ENCODE measurements around the gene BLTP1. TPM values are rescaled to one million over a fixed set of nuclear protein-coding genes. Genes with fewer than 3 reads are reported as not detected.
"Not testable (repeated sequence)": the region's sequence is repeated elsewhere in the genome, so short reads cannot be mapped to it uniquely, and the experiment has no call there.

Gene BLTP1, protein sequence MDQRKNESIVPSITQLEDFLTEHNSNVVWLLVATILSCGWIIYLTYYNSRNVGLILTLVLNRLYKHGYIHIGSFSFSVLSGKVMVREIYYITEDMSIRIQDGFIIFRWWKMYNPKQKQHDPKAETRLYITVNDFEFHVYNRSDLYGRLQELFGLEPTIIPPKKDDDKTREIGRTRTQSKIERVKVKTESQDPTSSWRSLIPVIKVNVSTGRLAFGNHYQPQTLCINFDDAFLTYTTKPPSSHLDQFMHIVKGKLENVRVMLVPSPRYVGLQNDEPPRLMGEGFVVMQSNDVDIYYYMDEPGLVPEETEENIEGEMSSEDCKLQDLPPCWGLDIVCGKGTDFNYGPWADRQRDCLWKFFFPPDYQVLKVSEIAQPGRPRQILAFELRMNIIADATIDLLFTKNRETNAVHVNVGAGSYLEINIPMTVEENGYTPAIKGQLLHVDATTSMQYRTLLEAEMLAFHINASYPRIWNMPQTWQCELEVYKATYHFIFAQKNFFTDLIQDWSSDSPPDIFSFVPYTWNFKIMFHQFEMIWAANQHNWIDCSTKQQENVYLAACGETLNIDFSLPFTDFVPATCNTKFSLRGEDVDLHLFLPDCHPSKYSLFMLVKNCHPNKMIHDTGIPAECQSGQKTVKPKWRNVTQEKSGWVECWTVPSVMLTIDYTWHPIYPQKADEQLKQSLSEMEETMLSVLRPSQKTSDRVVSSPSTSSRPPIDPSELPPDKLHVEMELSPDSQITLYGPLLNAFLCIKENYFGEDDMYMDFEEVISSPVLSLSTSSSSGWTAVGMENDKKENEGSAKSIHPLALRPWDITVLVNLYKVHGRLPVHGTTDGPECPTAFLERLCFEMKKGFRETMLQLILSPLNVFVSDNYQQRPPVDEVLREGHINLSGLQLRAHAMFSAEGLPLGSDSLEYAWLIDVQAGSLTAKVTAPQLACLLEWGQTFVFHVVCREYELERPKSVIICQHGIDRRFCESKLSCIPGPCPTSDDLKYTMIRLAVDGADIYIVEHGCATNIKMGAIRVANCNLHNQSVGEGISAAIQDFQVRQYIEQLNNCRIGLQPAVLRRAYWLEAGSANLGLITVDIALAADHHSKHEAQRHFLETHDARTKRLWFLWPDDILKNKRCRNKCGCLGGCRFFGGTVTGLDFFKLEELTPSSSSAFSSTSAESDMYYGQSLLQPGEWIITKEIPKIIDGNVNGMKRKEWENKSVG (N-terminal part only)
- polyA plus RNA-seq (ENCODE audit: insufficient read length in 3 of 3), result 10 to 100 TPM; 77.8 to 94.6 (median 84.9) TPM
- long read RNA-seq, donor 1, partial matches to known transcripts, result 8 of 8 reads
- long read RNA-seq, donor 1, other reads (novel, unspliced or antisense), result 0 of 8 reads
- long read RNA-seq, donor 2, partial matches to known transcripts, result 18 of 18 reads
- long read RNA-seq, donor 2, other reads (novel, unspliced or antisense), result 0 of 18 reads
- long read RNA-seq, donor 3, result 0 reads
- long read RNA-seq, donor 4, partial matches to known transcripts, result 17 of 17 reads
- long read RNA-seq, donor 4, other reads (novel, unspliced or antisense), result 0 of 17 reads
- long read RNA-seq, donor 5, partial matches to known transcripts, result 10 of 10 reads
- long read RNA-seq, donor 5, other reads (novel, unspliced or antisense), result 0 of 10 reads
- long read RNA-seq, donor 6, partial matches to known transcripts, result 12 of 12 reads
- long read RNA-seq, donor 6, other reads (novel, unspliced or antisense), result 0 of 12 reads
- long read RNA-seq, donor 7, full-length matches to known transcripts, result 1 of 1 reads
- long read RNA-seq, donor 7, partial matches to known transcripts, result 0 of 1 reads
- long read RNA-seq, donor 7, other reads (novel, unspliced or antisense), result 0 of 1 reads
- long read RNA-seq, donor 8, result 0 reads
- long read RNA-seq, donor 9, partial matches to known transcripts, result 25 of 26 reads
- long read RNA-seq, donor 9, other reads (novel, unspliced or antisense), result 0 of 26 reads
- long read RNA-seq, donor 10, partial matches to known transcripts, result 42 of 44 reads
- long read RNA-seq, donor 10, other reads (novel, unspliced or antisense), result 0 of 44 reads
- long read RNA-seq, donor 11, partial matches to known transcripts, result 0 of 1 reads
- long read RNA-seq, donor 11, other reads (novel, unspliced or antisense), result 0 of 1 reads
- long read RNA-seq, donor 12, full-length matches to known transcripts, result 2 of 34 reads
- long read RNA-seq, donor 12, partial matches to known transcripts, result 32 of 34 reads
- long read RNA-seq, donor 12, other reads (novel, unspliced or antisense), result 0 of 34 reads
- long read RNA-seq, donor 13, partial matches to known transcripts, result 27 of 27 reads
- long read RNA-seq, donor 13, other reads (novel, unspliced or antisense), result 0 of 27 reads
- long read RNA-seq, donor 14, partial matches to known transcripts, result 41 of 41 reads
- long read RNA-seq, donor 14, other reads (novel, unspliced or antisense), result 0 of 41 reads
- long read RNA-seq, donor 15, partial matches to known transcripts, result 25 of 26 reads
- long read RNA-seq, donor 15, other reads (novel, unspliced or antisense), result 0 of 26 reads
- long read RNA-seq, donor 16, partial matches to known transcripts, result 6 of 6 reads
- long read RNA-seq, donor 16, other reads (novel, unspliced or antisense), result 0 of 6 reads

DNA sequence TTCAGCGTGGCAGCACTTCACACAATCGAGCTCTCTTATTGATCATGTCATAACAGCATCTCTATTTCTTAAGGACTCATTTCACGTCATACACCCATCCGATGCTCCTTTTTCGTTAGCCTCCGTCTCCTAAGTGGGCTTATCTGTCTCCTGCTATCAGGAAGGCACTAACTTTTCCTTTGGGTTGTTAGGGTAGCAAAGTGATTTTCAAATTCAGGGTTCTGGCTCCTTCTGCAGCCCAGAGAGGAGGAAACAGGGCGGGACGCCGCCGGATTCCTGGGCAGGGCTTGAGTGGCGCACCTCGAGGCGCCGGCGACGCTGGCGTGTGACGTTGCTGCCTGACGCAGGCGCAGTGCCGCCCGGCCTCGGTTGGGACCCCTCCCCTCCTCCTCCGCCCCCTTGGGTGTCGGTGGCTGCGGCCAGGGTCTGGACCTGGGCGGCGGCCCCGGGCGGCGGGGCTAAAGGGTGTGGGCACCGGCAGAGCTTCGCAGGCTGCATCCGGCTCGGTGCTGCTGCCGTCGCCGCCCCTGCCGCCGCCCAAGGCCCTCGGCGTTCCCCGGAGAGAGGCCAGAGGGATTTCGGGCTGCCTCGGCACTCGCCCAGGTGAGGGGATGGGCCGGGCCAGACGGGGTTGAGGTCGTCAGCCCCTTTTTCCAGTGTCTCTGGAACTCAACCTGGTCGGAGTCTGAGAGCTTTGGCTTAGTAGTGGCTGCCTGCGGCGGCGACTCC is at the start of gene BLTP1:
Gene BLTP1 (plus strand): TSS at position 350 of the 729 bp plus-strand sequence. CDS start 18,317 bp downstream, outside the sequence.
- peak; percentile 89 for DNase-seq

DNA sequence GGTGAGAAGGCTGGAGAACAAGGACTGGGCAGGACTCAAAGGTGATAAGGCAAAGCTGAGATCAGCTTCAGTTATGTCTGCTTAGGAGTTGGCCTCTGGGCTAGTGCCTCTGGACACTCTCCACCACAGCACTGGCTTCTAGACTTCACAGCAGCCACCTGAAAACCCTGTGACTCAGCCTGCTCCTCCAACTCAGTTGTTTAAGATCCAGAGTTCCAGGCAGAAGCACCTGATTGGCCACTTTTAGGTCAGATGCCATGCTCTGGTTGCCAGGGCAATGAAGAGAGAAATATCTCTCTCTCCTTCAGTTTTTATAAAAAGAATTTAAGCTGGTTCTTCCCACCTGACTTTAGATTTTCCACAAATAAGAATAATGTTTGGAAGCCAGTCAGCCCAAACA is 47.9 kb upstream of the BLTP1 start:
- no peak for DNase-seq

DNA sequence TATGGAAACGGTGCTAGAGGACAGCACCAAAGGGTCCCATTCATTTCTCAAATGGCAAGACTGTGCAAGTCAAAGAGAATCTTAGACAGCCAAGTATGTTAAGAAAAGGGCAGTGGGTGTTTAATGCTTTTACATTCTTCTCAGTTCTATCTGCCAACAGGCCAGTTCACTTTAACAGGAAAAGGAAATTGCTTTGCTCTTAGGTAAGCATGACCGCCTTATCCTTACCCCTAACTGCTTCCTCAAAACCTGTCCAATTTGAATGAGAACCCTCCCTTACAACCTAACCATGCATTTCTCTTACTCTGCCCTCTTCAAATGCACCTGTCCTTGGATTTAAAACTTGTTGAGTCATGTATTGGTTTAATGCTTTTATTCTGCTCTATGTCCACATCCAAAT is 44.5 kb upstream of the BLTP1 start:
- DNase-seq, result no peak

DNA sequence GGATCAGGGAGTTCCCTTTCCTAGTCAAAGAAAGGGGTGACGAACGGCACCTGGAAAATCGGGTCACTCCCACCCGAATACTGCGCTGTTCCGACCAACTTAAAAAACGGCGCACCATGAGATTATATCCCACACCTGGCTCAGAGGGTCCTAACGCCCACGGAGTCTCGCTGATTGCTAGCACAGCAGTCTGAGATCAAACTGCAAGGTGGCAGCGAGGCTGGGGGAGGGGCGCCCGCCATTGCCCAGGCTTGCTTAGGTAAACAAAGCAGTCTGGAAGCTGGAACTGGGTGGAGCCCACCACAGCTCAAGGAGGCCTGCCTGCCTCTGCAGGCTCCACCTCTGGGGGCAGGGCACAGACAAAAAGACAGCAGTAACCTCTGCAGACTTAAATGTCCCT is 41.8 kb upstream of the BLTP1 start:
- DNase-seq, result not testable (repeated sequence)

DNA sequence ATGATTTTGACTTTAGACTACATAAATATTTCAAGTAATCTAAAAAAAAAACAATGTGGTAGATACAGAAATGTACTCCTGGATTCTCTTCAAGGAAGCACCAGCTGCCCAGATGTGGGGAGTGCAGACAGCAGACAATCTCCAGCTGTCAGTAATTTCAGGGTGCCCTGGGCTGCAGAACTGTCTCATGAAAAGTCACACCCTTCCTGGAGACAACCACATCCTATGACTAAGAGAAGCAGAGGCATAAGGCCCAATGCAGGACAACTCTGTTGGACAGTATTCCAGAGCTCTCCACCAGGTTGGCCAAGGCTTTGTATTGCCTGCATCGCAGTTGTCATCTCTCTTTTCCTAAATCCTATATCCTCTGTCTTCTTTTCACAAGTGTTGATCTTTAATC is 34.4 kb upstream of the BLTP1 start:
- DNase-seq, result no peak

DNA sequence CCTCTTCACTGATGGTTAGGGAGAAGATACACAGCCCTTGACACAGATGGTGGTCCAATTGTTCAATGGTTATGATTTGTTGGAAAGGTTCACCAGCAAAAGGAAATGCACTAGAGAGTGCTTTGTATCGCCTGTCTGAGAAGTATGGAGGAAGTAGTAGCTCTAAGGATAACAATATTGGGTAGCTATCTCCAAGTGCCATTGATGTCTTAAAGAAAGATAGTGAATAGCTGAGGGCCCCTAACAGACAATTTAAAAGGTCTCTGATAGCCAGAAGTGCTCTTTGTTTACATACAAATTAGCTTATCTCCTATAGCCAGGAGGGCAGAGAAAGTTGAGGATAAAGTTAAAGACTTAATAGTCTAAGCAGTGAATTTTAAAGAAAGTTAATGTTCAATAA is 33.9 kb upstream of the BLTP1 start:
- no peak for DNase-seq

DNA sequence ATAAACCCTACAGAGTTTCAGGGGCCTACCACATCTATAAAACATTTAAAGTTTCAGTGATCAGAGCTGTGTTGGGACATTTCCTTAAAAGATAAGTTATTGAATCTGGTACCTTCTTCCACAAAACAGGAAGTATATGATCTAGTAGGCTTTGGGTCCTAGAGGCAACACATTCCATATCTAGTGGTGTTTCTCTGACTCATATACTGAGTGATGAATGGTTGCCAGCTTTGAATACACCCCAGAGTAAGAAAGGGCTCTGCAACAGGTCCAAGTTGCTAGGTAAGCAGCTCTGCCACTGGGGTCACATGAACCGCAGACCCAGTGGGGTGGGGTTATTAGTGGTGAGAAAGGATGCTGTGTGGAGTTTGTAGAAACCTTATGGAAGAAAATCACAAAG is 32.4 kb upstream of the BLTP1 start:
- no peak for DNase-seq

DNA sequence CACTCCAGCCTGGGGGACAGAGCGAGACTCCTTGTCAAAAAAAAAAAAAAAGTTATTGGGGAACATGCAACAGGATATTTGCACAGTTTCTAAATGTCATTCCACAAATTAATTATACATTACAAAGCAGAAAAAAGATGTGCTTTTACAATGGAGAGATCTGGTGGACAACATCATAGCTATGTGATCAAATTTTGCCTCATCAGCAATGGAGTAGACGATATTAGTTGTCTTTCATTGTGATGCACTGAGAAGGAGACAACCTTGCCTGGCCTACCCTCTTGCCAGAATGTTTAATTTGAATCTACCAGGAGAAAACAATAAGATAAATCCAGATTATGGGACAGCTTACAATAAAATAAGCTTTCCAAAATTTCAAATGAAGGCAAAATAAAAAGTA is 30.5 kb upstream of the BLTP1 start:
- DNase-seq, result no peak

DNA sequence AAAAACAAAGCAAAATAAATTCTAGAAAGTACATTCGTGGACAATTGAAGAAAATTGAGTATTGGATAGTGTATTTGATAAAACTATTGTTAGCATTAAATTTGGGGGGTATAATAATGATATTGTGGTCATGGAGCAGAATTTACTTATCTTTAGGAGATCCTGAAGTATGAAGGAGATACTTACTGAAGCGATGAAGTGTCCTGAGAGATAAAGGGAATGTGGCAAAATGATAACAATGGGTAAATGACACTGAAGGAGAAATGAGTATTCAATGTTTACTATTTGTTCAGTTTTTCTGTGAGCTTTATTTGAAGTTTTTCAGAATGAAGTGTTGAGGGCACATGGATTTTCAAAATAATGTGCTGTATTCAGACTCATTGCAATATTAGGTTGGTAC is 30.0 kb upstream of the BLTP1 start:
- no peak for DNase-seq

DNA sequence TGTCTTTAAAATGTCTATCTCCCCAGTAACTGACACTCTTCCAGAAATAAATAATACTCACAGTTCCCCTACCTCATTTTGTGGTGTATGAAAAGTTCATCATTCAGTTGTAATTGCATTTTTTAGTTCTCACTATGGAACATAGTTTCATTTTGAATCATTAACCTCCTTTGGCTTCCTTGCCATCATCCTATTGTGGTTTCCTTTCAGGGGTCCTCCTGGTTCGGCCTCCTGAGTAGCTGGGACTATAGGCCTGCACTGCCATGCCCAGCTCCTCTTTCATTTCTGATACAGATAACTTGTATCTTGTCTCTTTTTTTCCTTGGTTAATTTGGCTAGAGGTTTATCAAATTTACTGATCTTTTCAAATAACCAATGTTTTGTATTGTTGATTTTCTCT is 23.1 kb upstream of the BLTP1 start:
- no peak for DNase-seq

DNA sequence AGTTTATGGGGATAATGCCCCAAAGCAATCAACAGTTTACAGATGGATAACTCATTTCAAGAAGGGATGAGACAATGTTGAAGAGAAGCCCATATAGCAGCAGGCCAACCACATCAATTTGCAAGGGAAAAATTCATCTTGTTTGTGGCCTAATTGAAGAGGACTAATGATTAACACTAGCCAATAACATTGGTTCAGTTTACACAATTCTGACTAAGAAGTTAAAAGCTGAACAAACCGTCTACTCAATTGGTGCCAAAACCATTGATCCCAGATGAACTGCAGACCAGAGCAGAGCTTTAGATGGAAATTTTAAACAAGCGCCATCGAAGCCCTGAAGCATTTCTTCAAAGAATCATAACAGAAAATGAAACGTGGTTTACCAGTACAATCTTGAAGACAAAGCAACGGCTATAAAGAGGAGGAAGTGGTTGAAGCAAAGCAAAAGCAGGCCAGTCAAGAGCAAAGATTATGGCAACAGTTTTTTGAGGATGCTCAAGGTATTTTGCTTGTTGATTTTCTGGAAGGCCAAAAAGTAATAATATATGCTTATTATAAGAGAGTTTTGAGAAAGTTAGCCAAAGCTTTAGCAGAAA is 20.5 kb upstream of the BLTP1 start:
- no peak for DNase-seq

DNA sequence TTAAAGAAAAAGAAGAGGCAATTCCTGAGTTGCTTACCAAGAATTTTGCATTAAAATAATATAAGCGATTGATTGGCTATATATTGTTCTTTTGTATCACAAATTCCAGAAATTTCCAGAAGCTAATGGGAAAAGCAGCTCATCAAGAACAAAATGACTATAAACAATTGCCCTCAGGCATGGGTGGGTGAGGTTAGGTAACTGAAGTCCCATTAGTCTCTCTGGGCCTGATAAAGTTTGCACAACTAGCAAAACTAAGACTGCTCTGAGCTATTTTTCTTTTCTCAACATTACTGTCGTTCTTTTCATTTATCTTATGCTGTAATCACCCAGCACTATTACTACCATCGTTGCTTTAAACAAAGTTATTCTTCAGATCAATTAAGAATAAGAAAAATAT is 19.2 kb upstream of the BLTP1 start:
- no peak for DNase-seq

DNA sequence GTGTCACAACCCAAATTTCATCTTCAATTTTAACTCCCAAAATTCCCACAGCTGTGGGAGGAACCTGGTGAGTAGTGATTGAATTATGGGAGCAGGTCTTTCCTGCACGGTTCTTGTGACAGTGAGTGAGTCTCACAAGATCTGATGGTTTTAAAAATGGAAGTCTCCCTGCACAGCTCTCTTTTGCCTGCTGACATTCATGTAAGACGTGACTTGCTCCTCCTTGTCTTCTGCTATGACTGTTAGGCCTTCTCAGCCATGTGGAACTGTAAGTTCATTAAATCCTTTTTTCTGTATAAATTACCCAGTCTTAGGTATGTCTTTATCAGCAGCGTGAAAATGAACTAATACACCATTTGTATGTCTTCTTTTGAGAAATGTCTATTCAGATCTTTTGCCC is 13.0 kb upstream of the BLTP1 start:
- DNase-seq, result no peak

DNA sequence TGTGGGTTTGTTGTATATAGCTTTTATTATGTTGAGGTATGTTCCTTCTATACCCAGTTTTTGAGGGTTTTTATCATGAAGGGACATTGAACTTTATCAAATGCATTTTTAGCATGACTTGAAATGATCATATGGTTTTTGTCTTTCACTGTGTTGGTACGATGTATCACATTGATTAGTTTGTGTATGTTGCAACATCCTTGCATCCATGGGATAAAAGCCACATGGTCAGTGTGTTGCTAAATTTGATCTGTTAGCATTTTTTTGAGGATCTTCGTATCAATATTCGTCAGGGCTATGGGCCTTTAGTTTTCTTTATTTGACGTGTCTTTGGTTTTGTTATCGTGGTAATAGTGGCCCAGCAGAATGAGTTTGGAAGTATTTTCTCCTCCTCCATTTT is 11.3 kb upstream of the BLTP1 start:
- DNase-seq, result no peak

DNA sequence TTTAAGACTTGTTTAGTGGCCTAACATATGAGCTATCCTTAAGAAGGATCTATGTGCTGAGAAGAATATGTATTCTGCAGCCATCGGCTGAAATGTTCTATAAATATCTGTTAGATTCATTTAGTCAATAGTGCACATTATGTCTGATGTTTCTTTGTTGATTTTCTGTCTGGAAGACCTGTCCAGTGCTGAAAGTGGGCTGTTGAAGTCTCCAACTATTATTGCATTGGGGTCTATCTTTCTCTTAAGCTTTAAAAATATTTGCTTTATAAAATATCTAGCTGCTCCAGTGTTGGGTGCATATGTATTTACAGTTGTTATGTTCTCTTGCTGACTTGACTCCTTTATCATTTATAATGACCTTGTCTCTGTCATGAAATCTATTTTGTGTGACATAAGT is 9.4 kb upstream of the BLTP1 start:
- DNase-seq, result no peak

DNA sequence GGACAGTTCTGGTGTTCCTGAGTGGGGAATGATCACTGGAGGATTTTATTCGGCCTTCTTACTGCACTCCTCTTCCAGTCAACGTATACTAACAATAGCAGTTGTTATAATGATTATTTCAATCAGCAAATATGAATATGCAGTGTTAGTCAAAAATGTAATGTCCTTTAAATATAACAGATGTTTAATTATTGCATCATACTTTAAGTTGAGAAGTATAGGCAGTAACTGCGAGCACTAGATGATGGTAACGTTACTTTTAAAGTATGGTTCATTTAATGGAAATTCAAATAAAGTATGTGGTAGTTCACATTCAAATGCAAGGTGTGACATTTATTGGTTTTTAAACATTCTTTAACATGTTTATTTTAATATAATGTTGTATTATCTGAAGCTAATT is 5.5 kb upstream of the BLTP1 start:
- DNase-seq, result no peak

DNA sequence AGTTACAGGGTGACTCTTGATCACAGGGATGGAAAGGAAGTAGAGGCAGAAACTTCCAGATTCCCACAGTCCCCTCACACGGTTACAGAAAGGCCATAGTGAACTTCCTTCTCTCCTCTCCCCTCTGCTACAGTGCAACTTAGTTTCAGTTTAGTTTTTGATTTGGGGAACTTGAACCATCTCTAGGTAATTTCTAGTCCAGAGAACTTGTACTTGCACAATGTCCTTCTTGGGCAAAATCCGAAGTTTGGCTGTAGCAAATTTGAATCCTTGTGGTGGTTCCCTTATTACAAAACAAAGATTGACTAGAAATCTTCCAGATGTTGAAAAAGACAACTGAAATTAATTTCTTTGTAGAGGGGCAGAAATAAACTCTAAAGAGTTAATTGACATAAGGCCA is 1.2 kb upstream of the BLTP1 start:
- no peak for DNase-seq

DNA sequence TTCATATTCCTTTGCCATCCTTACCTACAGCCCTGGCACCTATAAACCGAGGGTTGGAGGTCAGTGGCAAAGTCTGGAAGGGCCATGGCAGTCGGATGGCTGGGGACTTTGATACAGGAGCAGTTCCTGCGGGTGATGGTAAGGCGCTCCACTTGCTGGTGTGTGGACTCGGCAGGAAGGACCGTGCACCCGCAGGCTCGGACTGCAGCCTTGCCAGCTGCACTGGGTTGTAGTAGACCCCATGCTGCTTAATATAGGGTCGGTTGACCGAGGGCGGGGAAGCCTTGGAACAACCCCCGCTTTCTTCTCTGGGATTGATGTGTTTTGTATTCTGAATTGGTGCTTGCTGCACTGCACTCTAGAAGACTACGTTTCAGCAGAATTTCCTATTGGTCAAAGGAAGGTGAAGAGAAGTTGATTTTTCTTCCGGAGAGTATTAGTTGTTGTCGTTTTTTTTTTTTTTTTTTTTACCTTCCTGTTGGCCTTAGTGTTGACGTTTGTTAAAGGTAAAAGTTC is 638 bp downstream of the BLTP1 start:
- DNase-seq, result peak; percentile 27
